HepG2 (cell line): ENCODE measurements around the gene REM2. TPM values are rescaled to one million over a fixed set of nuclear protein-coding genes. Genes with fewer than 3 reads are reported as not detected.

Experiments
- ATF1 ChIP-seq: IDR thresholded peaks from 2 replicates; pipeline ENCODE4 v1.6.1; 2016; ENCODE audit warnings: mild to moderate bottlenecking, control low read depth
- FOSL2 ChIP-seq: sonication (generic); formaldehyde crosslinking; IDR thresholded peaks from 2 replicates; pipeline ENCODE4 v1.4.0; 2020; ENCODE audit warnings: missing genetic modification reagents
- MEF2D ChIP-seq: sonication (generic); formaldehyde crosslinking; IDR thresholded peaks from 2 replicates; pipeline ENCODE4 v1.5.1; 2020; ENCODE audit warnings: mild to moderate bottlenecking, missing genetic modification reagents
- NFATC3 ChIP-seq: sonication (generic); formaldehyde crosslinking; IDR thresholded peaks from 2 replicates; pipeline ENCODE4 v1.5.1; 2020; ENCODE audit warnings: mild to moderate bottlenecking, missing genetic modification reagents
- SNAPC2 ChIP-seq: sonication (generic); formaldehyde crosslinking; IDR thresholded peaks from 2 replicates; pipeline ENCODE4 v1.8.1; 2022; ENCODE audit warnings: mild to moderate bottlenecking, missing genetic modification reagents
- ZNF20 ChIP-seq: sonication (generic); formaldehyde crosslinking; IDR thresholded peaks from 2 replicates; pipeline ENCODE4 v1.4.0; 2020; ENCODE audit warnings: mild to moderate bottlenecking, moderate library complexity, missing genetic modification reagents
- ZNF232 ChIP-seq: sonication (generic); formaldehyde crosslinking; IDR thresholded peaks from 2 replicates; pipeline ENCODE4 v1.4.0; 2020; ENCODE audit warnings: missing genetic modification reagents, borderline replicate concordance
- ZNF776 ChIP-seq: sonication (generic); formaldehyde crosslinking; IDR thresholded peaks from 2 replicates; pipeline ENCODE4 v1.4.0; 2020; ENCODE audit warnings: mild to moderate bottlenecking, missing genetic modification reagents
- ZNF777 ChIP-seq: sonication (generic); formaldehyde crosslinking; IDR thresholded peaks from 2 replicates; pipeline ENCODE4 v1.4.0; 2020; ENCODE audit warnings: missing genetic modification reagents
- ZNF879 ChIP-seq: sonication (generic); formaldehyde crosslinking; IDR thresholded peaks from 2 replicates; pipeline ENCODE4 v1.8.1; 2023; ENCODE audit warnings: missing genetic modification reagents
- polyA plus RNA-seq, 8 experiments: library from polyadenylated mRNA; depleted of rRNA in 3 of 8; stranded (reverse) in 7 of 8; unstranded in 1 of 8; fragments of >200 nt; fragmentation: Illumina TruSeq in 4 of 8; extraction: Trizol in 4 of 8; gene quantifications; 2 replicates each; pipeline versions ENCODE4 v1.2.1 to v1.2.3, GENCODE V29; 2011 to 2016; ENCODE audit warnings: low read depth in 4 of 8, missing spikeins in 1 of 8, mixed read lengths in 1 of 8; ENCODE audit not compliant: insufficient read depth in 1 of 8
- total RNA-seq, 5 experiments: library from RNA; depleted of rRNA; stranded (reverse); fragments of >200 nt; fragmentation: Illumina TruSeq; extraction: Trizol; gene quantifications; 2 replicates each; pipeline ENCODE4 v1.2.3, GENCODE V29; 2016; ENCODE audit warnings: low read depth in 1 of 5
- TF ChIP-seq, protein P1 (sequence below): sonication (generic); formaldehyde crosslinking; IDR thresholded peaks from 2 replicates; pipeline ENCODE4 v1.4.0; 2020; ENCODE audit warnings: missing genetic modification reagents, borderline replicate concordance
- TF ChIP-seq, protein P2 (sequence below): sonication (generic); formaldehyde crosslinking; IDR thresholded peaks from 2 replicates; pipeline ENCODE4 v1.4.0; 2020; ENCODE audit warnings: missing genetic modification reagents
- TF ChIP-seq, protein P3 (sequence below): sonication (generic); formaldehyde crosslinking; IDR thresholded peaks from 2 replicates; pipeline ENCODE4 v1.8.1; 2023; ENCODE audit warnings: mild to moderate bottlenecking, missing genetic modification reagents, borderline replicate concordance
- TF ChIP-seq, protein P4 (sequence below): sonication (generic); formaldehyde crosslinking; IDR thresholded peaks from 2 replicates; pipeline ENCODE4 v1.4.0; 2020; ENCODE audit warnings: missing genetic modification reagents
- TF ChIP-seq, protein P5 (sequence below): sonication (generic); formaldehyde crosslinking; IDR thresholded peaks from 2 replicates; pipeline ENCODE4 v1.5.1; 2020; ENCODE audit warnings: missing genetic modification reagents, mild to moderate bottlenecking, borderline replicate concordance
- TF ChIP-seq, protein P6 (sequence below): sonication (generic); formaldehyde crosslinking; IDR thresholded peaks from 2 replicates; pipeline ENCODE4 v1.5.1; 2020; ENCODE audit warnings: mild to moderate bottlenecking, missing genetic modification reagents, borderline replicate concordance

The REM2 gene
- total and polyA plus RNA-seq, 2 of the 13 experiments (the other 11 are each of a cell fraction or from before 2014, with no cell fraction given), result 0.20 TPM; not detected in 1

DNA sequence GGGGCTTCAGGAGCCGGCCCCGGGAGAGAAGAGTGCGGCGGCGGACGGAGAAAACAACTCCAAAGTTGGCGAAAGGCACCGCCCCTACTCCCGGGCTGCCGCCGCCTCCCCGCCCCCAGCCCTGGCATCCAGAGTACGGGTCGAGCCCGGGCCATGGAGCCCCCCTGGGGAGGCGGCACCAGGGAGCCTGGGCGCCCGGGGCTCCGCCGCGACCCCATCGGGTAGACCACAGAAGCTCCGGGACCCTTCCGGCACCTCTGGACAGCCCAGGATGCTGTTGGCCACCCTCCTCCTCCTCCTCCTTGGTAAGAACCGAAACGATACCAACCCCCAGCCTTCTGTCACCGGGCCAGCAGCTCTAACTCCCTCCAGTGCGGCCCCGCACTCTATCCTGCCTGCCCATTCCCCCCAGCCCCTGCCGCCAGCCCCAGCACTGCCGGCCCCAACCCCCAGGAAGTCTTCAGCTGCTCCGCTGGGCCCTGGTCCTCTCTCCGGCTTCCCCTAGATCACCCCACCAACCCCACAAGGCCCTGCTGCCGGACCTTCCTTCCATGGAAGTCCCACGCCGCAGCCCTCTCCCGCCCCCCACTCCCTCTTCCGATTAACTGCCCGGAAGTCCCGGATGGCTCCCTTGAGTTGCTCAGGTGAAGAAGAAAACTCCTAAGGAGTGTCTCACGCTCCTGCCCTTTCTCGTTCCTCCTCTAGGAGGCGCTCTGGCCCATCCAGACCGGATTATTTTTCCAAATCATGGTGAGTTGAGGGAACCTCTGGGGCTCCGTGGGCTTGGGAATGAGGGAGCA lies 10.8 kb upstream of the REM2 start (continued):
- TF ChIP-seq, protein P1, sequence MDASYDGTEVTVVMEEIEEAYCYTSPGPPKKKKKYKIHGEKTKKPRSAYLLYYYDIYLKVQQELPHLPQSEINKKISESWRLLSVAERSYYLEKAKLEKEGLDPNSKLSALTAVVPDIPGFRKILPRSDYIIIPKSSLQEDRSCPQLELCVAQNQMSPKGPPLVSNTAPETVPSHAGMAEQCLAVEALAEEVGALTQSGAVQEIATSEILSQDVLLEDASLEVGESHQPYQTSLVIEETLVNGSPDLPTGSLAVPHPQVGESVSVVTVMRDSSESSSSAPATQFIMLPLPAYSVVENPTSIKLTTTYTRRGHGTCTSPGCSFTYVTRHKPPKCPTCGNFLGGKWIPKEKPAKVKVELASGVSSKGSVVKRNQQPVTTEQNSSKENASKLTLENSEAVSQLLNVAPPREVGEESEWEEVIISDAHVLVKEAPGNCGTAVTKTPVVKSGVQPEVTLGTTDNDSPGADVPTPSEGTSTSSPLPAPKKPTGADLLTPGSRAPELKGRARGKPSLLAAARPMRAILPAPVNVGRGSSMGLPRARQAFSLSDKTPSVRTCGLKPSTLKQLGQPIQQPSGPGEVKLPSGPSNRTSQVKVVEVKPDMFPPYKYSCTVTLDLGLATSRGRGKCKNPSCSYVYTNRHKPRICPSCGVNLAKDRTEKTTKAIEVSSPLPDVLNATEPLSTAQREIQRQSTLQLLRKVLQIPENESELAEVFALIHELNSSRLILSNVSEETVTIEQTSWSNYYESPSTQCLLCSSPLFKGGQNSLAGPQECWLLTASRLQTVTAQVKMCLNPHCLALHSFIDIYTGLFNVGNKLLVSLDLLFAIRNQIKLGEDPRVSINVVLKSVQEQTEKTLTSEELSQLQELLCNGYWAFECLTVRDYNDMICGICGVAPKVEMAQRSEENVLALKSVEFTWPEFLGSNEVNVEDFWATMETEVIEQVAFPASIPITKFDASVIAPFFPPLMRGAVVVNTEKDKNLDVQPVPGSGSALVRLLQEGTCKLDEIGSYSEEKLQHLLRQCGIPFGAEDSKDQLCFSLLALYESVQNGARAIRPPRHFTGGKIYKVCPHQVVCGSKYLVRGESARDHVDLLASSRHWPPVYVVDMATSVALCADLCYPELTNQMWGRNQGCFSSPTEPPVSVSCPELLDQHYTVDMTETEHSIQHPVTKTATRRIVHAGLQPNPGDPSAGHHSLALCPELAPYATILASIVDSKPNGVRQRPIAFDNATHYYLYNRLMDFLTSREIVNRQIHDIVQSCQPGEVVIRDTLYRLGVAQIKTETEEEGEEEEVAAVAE (CRISPR knock-in tag), result 0 out of 2 replicates have a peak, but pooled peaks have one; percentile 52
- TF ChIP-seq ZNF777 (CRISPR knock-in tag) (no peak; the same call in 1 of the 2 replicates), SNAPC2 (no peak), ZNF776 (CRISPR knock-in tag) (no peak), FOSL2 (peak; percentile 53), ZNF20 (CRISPR knock-in tag) (no peak; the same call in 1 of the 2 replicates), ZNF232 (no peak), ZNF879 (CRISPR knock-in tag) (peak; percentile 4; the same call in 1 of the 2 replicates), ATF1 (no peak), MEF2D (CRISPR knock-in tag) (peak; percentile 16; the same call in 1 of the 2 replicates), NFATC3 (0 out of 2 replicates have a peak, but pooled peaks have one; percentile 86)
- TF ChIP-seq, protein P2, sequence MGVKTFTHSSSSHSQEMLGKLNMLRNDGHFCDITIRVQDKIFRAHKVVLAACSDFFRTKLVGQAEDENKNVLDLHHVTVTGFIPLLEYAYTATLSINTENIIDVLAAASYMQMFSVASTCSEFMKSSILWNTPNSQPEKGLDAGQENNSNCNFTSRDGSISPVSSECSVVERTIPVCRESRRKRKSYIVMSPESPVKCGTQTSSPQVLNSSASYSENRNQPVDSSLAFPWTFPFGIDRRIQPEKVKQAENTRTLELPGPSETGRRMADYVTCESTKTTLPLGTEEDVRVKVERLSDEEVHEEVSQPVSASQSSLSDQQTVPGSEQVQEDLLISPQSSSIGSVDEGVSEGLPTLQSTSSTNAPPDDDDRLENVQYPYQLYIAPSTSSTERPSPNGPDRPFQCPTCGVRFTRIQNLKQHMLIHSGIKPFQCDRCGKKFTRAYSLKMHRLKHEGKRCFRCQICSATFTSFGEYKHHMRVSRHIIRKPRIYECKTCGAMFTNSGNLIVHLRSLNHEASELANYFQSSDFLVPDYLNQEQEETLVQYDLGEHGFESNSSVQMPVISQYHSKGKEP, result 0 out of 2 replicates have a peak, but pooled peaks have one; percentile 3
- TF ChIP-seq, protein P3, sequence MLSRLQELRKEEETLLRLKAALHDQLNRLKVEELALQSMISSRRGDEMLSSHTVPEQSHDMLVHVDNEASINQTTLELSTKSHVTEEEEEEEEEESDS (CRISPR knock-in tag), result no peak
- TF ChIP-seq, protein P4, sequence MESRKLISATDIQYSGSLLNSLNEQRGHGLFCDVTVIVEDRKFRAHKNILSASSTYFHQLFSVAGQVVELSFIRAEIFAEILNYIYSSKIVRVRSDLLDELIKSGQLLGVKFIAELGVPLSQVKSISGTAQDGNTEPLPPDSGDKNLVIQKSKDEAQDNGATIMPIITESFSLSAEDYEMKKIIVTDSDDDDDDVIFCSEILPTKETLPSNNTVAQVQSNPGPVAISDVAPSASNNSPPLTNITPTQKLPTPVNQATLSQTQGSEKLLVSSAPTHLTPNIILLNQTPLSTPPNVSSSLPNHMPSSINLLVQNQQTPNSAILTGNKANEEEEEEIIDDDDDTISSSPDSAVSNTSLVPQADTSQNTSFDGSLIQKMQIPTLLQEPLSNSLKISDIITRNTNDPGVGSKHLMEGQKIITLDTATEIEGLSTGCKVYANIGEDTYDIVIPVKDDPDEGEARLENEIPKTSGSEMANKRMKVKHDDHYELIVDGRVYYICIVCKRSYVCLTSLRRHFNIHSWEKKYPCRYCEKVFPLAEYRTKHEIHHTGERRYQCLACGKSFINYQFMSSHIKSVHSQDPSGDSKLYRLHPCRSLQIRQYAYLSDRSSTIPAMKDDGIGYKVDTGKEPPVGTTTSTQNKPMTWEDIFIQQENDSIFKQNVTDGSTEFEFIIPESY, result no peak
- TF ChIP-seq, protein P5, sequence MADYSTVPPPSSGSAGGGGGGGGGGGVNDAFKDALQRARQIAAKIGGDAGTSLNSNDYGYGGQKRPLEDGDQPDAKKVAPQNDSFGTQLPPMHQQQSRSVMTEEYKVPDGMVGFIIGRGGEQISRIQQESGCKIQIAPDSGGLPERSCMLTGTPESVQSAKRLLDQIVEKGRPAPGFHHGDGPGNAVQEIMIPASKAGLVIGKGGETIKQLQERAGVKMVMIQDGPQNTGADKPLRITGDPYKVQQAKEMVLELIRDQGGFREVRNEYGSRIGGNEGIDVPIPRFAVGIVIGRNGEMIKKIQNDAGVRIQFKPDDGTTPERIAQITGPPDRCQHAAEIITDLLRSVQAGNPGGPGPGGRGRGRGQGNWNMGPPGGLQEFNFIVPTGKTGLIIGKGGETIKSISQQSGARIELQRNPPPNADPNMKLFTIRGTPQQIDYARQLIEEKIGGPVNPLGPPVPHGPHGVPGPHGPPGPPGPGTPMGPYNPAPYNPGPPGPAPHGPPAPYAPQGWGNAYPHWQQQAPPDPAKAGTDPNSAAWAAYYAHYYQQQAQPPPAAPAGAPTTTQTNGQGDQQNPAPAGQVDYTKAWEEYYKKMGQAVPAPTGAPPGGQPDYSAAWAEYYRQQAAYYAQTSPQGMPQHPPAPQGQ (CRISPR knock-in tag), result no peak; the same call in 1 of the 2 replicates
- TF ChIP-seq, protein P6, sequence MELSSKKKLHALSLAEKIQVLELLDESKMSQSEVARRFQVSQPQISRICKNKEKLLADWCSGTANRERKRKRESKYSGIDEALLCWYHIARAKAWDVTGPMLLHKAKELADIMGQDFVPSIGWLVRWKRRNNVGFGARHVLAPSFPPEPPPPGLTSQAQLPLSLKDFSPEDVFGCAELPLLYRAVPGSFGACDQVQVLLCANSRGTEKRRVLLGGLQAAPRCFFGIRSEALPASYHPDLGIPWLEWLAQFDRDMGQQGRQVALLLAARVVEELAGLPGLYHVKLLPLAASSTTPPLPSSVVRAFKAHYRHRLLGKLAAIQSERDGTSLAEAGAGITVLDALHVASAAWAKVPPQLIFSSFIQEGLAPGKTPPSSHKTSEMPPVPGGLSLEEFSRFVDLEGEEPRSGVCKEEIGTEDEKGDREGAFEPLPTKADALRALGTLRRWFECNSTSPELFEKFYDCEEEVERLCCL (CRISPR knock-in tag), result no peak
